HCT116 (cell line): ENCODE results near the gene EVX1. TPM values are rescaled to one million over a fixed set of nuclear protein-coding genes. Genes with fewer than 3 reads are reported as not detected.

Source experiments
- ATAC-seq: fragments of 200-7000 bp; cut with Tn5 transposase; 2 replicates; pipeline ENCODE4 v1.9.1; 2020; ENCODE audit warnings: mild to moderate bottlenecking, moderate library complexity
- BruUV-seq: library from RNA; stranded (reverse); fragments of 400-500 nt; replicated peaks from 2 replicates; lab custom pipeline; 2021; lab: Mats Ljungman, UMichigan
- CTCF ChIA-PET: fragments of 300-600 bp; sonication (Branson Sonifier 250); formaldehyde crosslinking; loops from one replicate; lab custom pipeline; 2021; ENCODE audit warnings: antibody characterized with exemption; lab: Charles Lee
- POLR2A ChIA-PET: fragments of 300-600, 350-600 bp; sonication (Branson Sonifier 250); formaldehyde crosslinking; loops from one replicate; lab custom pipeline; 2021; ENCODE audit warnings: antibody characterized with exemption; lab: Charles Lee
- RAD21 ChIA-PET, 2 experiments: fragments of 300-600 bp; sonication (Branson Sonifier 250); formaldehyde crosslinking; loops; one replicate each; lab custom pipeline; 2023; ENCODE audit warnings: low total read pairs in 2 of 2; ENCODE audit not compliant: uncharacterized antibody in 2 of 2, unreplicated experiment in 2 of 2, low non-redundant PET in 1 of 2; lab: Charles Lee
- DNase-seq: peaks from one replicate; pipeline ENCODE4 v3.0.0-alpha.2; 2010; ENCODE audit warnings: low read depth, low spot score
- H2AFZ ChIP-seq: fragments of 200-600 bp; shearing (Covaris generic), sonication (generic); 2 replicates; pipeline ENCODE4 v1.6.1; 2017; ENCODE audit warnings: low read depth, mixed run types, mixed read lengths, antibody characterized with exemption, low read length; ENCODE audit not compliant: poor library complexity, severe bottlenecking
- H3K27ac ChIP-seq: 2 replicates; pipeline ENCODE4 v1.5.1; 2012; ENCODE audit warnings: low read depth, low read length
- H3K27me3 ChIP-seq: fragments of 200-600 bp; sonication (generic); 2 replicates; pipeline ENCODE4 v1.6.1; 2016; ENCODE audit warnings: mixed run types, low read length, mixed read lengths; ENCODE audit not compliant: insufficient read depth
- H3K36me3 ChIP-seq, 2 experiments: fragments of 200-500 bp in 1 of 2; fragments of 200-600 bp in 1 of 2; sonication (Bioruptor generic) in 1 of 2; sonication (generic) in 1 of 2; 2 replicates each; pipeline versions ENCODE4 v1.5.1 to v1.6.1; 2014 to 2016; ENCODE audit warnings: low read length in 2 of 2, inconsistent platforms in 1 of 2, mixed read lengths in 1 of 2, mixed run types in 1 of 2; ENCODE audit not compliant: insufficient read depth in 2 of 2, control insufficient read depth in 1 of 2
- H3K4me1 ChIP-seq, 2 experiments: fragments of 200-600 bp in 1 of 2; sonication (generic) in 1 of 2; 2 replicates each; pipeline versions ENCODE4 v1.5.1 to v1.6.1; 2012 to 2017; ENCODE audit warnings: low read length in 2 of 2, inconsistent platforms in 1 of 2, mild to moderate bottlenecking in 1 of 2, mixed read lengths in 1 of 2, mixed run types in 1 of 2, moderate library complexity in 1 of 2; ENCODE audit not compliant: insufficient read depth in 2 of 2, control insufficient read depth in 1 of 2
- H3K4me2 ChIP-seq: fragments of 200-600 bp; sonication (generic); 2 replicates; pipeline ENCODE4 v1.6.1; 2017; ENCODE audit warnings: mixed run types, low read length, mixed read lengths
- H3K4me3 ChIP-seq, 2 experiments: fragments of 200-600 bp in 1 of 2; sonication (generic) in 1 of 2; replicated peaks in 1 of 2; 2 replicates each; pipeline ENCODE4 v1.5.1; 2011 to 2016; ENCODE audit warnings: low read length in 2 of 2, control low read depth in 1 of 2, low read depth in 1 of 2, mild to moderate bottlenecking in 1 of 2, mixed read lengths in 1 of 2, mixed run types in 1 of 2
- H3K79me2 ChIP-seq: fragments of 200-600 bp; sonication (generic); 2 replicates; pipeline ENCODE4 v1.6.1; 2017; ENCODE audit warnings: mild to moderate bottlenecking, mixed run types, low read length, moderate library complexity, mixed read lengths; ENCODE audit not compliant: insufficient read depth
- H3K9ac ChIP-seq: fragments of 200-600 bp; sonication (generic); 2 replicates; pipeline ENCODE4 v1.6.1; 2016; ENCODE audit warnings: low read length, mixed read lengths
- H3K9me2 ChIP-seq: fragments of 200-600 bp; sonication (generic), shearing (Covaris generic); 2 replicates; pipeline ENCODE4 v1.6.1; 2017; ENCODE audit warnings: mixed run types, mild to moderate bottlenecking, moderate library complexity; ENCODE audit not compliant: insufficient read depth
- H3K9me3 ChIP-seq, 2 experiments: fragments of 200-500 bp in 1 of 2; fragments of 200-600 bp in 1 of 2; sonication (Bioruptor generic) in 1 of 2; sonication (generic) in 1 of 2; 2 replicates each; pipeline ENCODE4 v1.6.1; 2014 to 2017; ENCODE audit warnings: low read length in 2 of 2, mixed read lengths in 2 of 2, inconsistent platforms in 1 of 2, low read depth in 1 of 2, mild to moderate bottlenecking in 1 of 2, mixed run types in 1 of 2, moderate library complexity in 1 of 2; ENCODE audit not compliant: control insufficient read depth in 1 of 2, insufficient read depth in 1 of 2
- H4K20me1 ChIP-seq: fragments of 200-600 bp; sonication (generic), shearing (Covaris generic); 2 replicates; pipeline ENCODE4 v1.6.1; 2017; ENCODE audit warnings: mixed run types, mild to moderate bottlenecking, moderate library complexity; ENCODE audit not compliant: insufficient read depth
- ATF3 ChIP-seq: IDR thresholded peaks from 2 replicates; pipeline ENCODE4 v1.6.1; 2012
- CEBPB ChIP-seq: IDR thresholded peaks from 2 replicates; pipeline ENCODE4 v1.6.1; 2012; ENCODE audit warnings: low read depth
- EGR1 ChIP-seq: IDR thresholded peaks from 2 replicates; pipeline ENCODE4 v1.6.1; 2012; ENCODE audit warnings: low read depth
- ELF1 ChIP-seq: IDR thresholded peaks from 2 replicates; pipeline ENCODE4 v1.6.1; 2012; ENCODE audit warnings: low read depth, borderline replicate concordance
- JUND ChIP-seq: IDR thresholded peaks from 2 replicates; pipeline ENCODE4 v1.6.1; 2012
- POLR2A ChIP-seq: IDR thresholded peaks from 2 replicates; pipeline ENCODE4 v1.7.0; 2011; ENCODE audit warnings: borderline replicate concordance; ENCODE audit not compliant: insufficient read depth, insufficient read length; ENCODE audit errors: extremely low read depth
- POLR2AphosphoS5 ChIP-seq: IDR thresholded peaks from 2 replicates; pipeline ENCODE4 v1.6.1; 2011; ENCODE audit warnings: mild to moderate bottlenecking, low read depth, low read length, moderate library complexity
- RAD21 ChIP-seq: IDR thresholded peaks from 2 replicates; pipeline ENCODE4 v1.6.1; 2012; ENCODE audit warnings: low read depth, mild to moderate bottlenecking
- REST ChIP-seq: IDR thresholded peaks from 2 replicates; pipeline ENCODE4 v1.6.1; 2012; ENCODE audit warnings: low read depth
- SP1 ChIP-seq: IDR thresholded peaks from 2 replicates; pipeline ENCODE4 v1.6.1; 2012; ENCODE audit warnings: low read depth
- TCF7L2 ChIP-seq: IDR thresholded peaks from 2 replicates; pipeline ENCODE4 v1.7.0; 2011; ENCODE audit warnings: borderline replicate concordance, inconsistent platforms; ENCODE audit not compliant: insufficient read depth, insufficient read length; ENCODE audit errors: extremely low read depth
- ZBTB33 ChIP-seq: IDR thresholded peaks from 2 replicates; pipeline ENCODE4 v1.6.1; 2011; ENCODE audit warnings: mild to moderate bottlenecking, low read length, moderate library complexity; ENCODE audit not compliant: insufficient replicate concordance; ENCODE audit errors: extremely low read depth
- ZFX ChIP-seq: fragments of 450-650 bp; IDR thresholded peaks from 2 replicates; pipeline ENCODE4 v1.6.1; 2017
- ZNF274 ChIP-seq: fragments of 200-500 bp; sonication (Bioruptor generic); IDR thresholded peaks from 2 replicates; pipeline ENCODE4 v1.6.1; 2014; ENCODE audit warnings: mild to moderate bottlenecking, low read depth, low read length, inconsistent platforms
- intact Hi-C: fragments of 100-400 bp; cut with micrococcal nuclease; formaldehyde crosslinking; loops from 2 replicates; pipeline ENCODE4 v1.10.0; 2022
- total RNA-seq: library from RNA; stranded (reverse); gene quantifications from one replicate; pipeline ENCODE4 v1.2.1, GENCODE V29; 2021; ENCODE audit not compliant: unreplicated experiment

The EVX1 gene
- total RNA-seq, 1 experiment from 2014 or later = 0.25 TPM

DNA sequence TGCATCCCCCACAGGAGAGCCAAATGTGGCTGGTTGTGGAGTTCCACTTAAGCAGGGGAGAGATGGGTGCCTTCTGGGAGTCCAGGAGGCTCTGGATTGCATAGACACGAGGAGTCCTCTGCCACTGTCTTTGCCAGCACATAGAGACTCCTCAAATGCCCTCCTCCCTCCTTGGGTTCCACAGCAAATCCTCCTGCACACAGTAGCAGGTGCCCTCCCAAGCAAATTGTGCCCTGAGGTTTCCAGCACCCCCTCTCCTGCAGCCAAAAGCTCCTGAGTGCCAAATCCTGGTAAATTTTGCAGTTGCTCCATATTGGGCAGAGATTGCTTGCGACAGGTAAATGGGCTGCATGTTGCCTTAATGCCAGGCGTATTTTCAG, 5.8 kb downstream of the EVX1 start:
- H3K4me3 ChIP-seq = no peak overlapping the region
- POLR2A ChIA-PET = no interaction called here
- no peak overlapping the region for H2AFZ ChIP-seq
- no peaks in the 10 kb centered on the region for H4K20me1 ChIP-seq
- no peak overlapping the region for H3K9ac ChIP-seq
- BruUV-seq = no TSS peak
- no peak for TF ChIP-seq RAD21
- TF ChIP-seq REST = no peak
- no peak for TF ChIP-seq JUND
- TF ChIP-seq ZFX = no peak
- no peak for TF ChIP-seq POLR2A
- no peak for TF ChIP-seq ZNF274
- no peak for TF ChIP-seq POLR2AphosphoS5
- no peak for TF ChIP-seq ELF1
- no peak for TF ChIP-seq SP1
- no peak for TF ChIP-seq ZBTB33
- TF ChIP-seq TCF7L2 = no peak
- no peak for TF ChIP-seq EGR1
- TF ChIP-seq ATF3 = no peak
- no peak for TF ChIP-seq CEBPB
- CTCF ChIA-PET = no interaction called here
- intact Hi-C loops = no loop called here
- no peaks in the 10 kb centered on the region for H3K27me3 ChIP-seq
- RAD21 ChIA-PET = no interaction called here
- H3K9me2 ChIP-seq = no peaks in the 10 kb centered on the region
- ATAC-seq = no peak
- no peak overlapping the region for H3K4me2 ChIP-seq
- H3K27ac ChIP-seq = no peak overlapping the region
- no peaks in the 10 kb centered on the region for H3K4me1 ChIP-seq
- no peaks in the 10 kb centered on the region for H3K36me3 ChIP-seq
- no peak for DNase-seq
- no peaks in the 10 kb centered on the region for H3K9me3 ChIP-seq
- H3K79me2 ChIP-seq = no peaks in the 10 kb centered on the region
